H7 (cell line): ENCODE measurements around the gene FCGR3B. TPM values are rescaled to one million over a fixed set of nuclear protein-coding genes. Genes with fewer than 3 reads are reported as not detected.
"Not testable (repeated sequence)": the region's sequence is repeated elsewhere in the genome, so short reads cannot be mapped to it uniquely, and the experiment has no call there.

Experiments used
- DNase-seq: peaks from one replicate; pipeline ENCODE4 v3.0.0; 2012
- H3K27me3 ChIP-seq: 2 replicates; pipeline ENCODE4 v1.6.0; 2011; ENCODE audit warnings: mild to moderate bottlenecking, low read length; ENCODE audit not compliant: control insufficient read depth, insufficient read depth
- H3K36me3 ChIP-seq: replicated peaks from 2 replicates; pipeline ENCODE4 v1.5.1; 2011; ENCODE audit warnings: low read length; ENCODE audit not compliant: control insufficient read depth, insufficient read depth
- H3K4me3 ChIP-seq: 2 replicates; pipeline ENCODE4 v1.5.1; 2011; ENCODE audit warnings: low read depth, mild to moderate bottlenecking, control low read depth, low read length, moderate library complexity; ENCODE audit not compliant: insufficient read depth
- total RNA-seq: library from RNA; depleted of rRNA; stranded (reverse); fragments of >200 nt; shearing (Covaris generic); gene quantifications from 2 replicates; pipeline ENCODE4 v1.2.3, GENCODE V29; 2014

Gene FCGR3B
- total RNA-seq, 1 experiment from 2014 or later: not detected

DNA sequence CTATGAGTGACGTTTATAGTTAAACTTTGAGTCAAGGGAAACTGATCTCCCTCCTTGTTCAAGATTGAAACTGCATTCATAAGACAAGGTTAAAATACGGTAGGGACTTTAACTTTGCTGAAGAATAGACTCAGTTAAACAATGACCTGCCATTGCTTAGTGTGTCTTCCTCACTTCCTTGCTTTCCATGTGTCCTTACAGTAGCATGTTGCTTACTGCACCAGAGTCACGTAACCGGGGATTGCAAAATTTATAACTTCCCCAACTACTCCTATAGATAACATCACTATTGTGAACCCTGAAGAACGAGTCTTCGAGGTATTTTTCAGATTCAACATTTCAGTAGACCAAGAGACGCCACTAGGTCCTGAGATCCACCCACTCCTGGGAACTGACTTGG is 22.6 kb upstream of the FCGR3B start:
- H3K4me3 ChIP-seq, DNase-seq, H3K27me3 ChIP-seq, H3K36me3 ChIP-seq: not testable (repeated sequence)

DNA sequence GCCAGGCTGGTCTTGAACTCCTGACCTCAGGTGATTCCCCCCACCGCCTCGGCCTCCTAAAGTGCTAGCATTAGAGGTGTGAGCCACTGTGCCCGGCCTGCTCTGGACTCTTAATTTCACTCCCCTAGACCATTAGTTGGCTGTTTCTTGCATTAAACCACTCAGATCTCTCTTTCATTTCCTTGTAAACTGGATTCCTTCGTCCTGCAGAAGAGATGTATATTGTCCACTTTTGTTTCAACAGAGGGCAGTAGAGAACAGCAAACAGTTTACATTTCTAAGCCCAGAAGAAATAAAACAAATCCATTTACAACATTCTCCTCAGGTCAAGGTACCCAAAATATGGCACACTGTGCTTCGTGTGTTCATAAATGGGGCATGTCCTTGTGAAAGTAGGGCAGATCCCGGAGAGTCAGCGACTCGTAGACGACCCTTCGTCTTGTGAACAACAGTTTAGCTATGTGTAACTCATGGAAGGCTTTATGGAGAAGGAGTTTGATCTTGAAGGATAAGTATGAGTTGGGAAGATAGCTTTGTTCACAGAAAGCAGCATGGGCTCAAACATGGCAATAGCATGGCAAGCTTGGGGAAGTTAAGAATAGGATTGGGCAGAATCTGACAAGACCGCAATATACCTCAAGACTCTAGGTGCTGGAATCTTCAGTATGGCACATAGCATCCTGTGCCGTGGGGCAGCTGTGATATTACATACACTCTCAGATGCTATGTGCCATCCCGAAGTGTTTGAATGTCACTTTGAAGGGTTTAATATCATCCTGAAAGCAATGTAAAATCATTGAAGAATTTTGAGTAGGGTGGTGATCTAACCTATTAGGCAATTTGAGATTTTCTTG is 16.8 kb upstream of the FCGR3B start:
- H3K36me3 ChIP-seq, H3K27me3 ChIP-seq, H3K4me3 ChIP-seq, DNase-seq: not testable (repeated sequence)

DNA sequence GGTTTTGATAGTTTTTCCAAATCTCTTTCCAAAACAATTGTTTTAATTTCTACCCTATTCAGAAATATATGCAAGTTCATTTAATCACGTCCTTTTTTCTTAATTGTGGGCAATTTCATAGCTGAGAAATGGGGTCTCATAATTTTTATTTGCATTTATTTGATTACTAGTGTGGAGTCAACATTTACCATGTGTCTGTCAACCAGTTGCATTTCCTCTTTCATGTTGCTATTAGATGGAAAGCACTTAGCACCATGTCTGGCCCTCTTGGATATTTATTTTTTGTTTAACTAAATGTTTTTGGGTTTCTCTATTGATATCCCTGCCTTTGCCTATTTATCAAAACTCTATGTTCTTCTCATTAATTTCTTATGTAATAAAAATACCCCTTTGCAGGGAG is 13.9 kb upstream of the FCGR3B start:
- not testable (repeated sequence) for H3K36me3 ChIP-seq, H3K4me3 ChIP-seq, DNase-seq, H3K27me3 ChIP-seq

DNA sequence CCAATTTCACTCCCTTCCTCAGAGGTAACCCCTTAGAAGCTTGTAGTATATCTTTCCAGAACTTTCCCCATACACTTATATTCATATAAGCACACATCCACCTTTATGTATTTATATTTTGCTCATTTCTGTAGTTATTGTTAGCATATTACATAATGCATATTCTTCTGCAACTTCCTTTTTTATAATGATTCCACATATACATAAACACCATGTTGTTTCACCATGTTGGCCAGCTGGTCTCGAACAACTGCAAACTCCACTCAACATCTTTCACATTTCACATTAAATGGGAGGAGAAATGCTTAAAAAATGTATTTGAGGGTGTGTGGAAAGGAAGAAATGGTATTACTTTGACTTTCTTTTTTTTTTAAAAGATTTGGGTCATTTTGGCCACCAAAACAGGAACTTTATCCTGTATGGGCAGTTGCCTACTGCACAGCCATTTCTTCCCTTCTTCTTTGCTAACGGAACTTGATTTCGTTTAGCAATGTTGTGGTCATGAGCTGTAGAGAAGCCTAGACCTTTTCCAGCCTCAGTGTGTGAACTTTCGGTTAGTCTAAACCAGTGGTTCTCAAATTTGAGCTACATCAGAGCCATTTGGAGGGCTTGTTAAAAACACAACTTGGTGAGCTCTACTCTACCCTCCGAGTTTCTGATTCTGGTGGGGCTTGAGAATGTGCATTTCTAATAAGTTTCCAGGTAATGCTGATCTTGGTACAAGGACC is 12.7 kb upstream of the FCGR3B start:
- H3K4me3 ChIP-seq, H3K36me3 ChIP-seq, H3K27me3 ChIP-seq: not testable (repeated sequence)

DNA sequence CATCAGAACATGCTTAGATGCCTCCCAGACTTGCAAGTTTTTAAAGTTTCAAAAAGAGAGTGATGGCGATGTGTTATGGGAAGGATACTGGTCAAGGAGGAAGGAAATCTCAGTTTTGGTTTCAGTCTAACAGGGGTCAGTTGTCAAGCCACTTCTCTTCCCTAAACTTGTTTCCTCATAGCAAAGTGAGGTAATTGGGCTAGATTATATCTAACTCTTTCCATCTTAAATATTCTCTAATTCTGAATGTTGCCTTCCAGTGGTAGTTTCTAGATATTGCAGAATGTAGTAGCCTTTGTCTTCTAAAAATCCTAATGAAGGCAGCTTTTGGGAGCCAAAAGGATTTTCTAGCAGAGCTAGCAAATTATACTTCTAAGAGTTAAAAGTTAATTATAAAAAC is 11.7 kb upstream of the FCGR3B start:
- H3K36me3 ChIP-seq, H3K4me3 ChIP-seq, H3K27me3 ChIP-seq, DNase-seq: not testable (repeated sequence)

More for the DNA sequence above, 12.7 kb upstream of the FCGR3B start:
- not testable (repeated sequence) for DNase-seq

DNA sequence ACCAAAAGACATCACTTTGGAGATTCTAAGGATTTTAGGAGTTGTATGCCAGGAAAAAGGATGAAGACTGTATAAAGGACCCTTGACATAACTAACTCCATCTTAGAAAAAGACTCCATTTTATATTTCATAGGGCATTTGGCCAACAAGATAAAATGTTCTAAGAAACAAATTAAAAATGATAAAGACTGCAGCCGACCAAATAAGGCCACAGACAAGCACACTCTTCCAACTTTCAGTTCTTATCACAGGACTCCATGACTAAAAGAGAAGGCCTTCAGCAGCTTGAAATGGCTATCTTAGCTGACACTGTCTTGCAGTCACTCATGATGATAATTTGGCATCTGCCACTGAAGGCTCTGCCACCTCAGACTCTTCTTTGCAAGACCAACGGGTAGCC is 8.2 kb upstream of the FCGR3B start:
- H3K27me3 ChIP-seq, DNase-seq, H3K4me3 ChIP-seq, H3K36me3 ChIP-seq: not testable (repeated sequence)

DNA sequence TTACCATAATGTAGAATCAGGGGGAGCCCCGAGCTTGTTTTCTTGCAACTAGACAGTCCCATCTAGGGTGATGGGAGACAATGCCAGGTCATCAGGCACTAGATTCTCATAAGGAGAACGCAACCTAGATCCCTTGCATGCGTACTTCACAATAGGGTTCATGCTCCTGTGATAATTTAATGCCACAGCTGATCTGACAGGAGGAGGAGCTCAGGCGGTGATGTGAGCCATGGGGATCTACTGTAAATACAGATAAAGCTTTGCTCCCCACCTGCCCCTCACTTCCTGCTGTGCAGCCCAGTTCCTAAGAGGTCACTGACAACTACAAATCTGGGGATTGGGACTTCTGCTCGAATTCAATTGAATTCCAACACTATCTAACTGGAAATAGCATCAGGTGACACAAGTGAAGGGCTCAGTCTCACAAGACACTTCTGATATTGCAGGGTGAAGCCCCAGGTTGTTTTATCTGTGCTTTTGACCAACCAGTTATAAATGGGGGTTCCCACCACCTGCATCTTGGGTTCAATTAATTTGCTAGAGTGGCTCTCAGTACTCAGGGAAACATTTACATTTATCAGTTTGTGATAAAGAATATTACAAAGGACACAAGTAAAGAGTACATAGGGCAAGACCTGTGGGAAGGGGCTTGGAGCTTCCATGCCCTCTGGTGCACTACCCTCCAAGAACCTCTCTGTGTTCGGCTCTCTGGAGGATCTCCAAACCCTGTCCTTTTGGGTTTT is 7.4 kb upstream of the FCGR3B start:
- not testable (repeated sequence) for DNase-seq, H3K4me3 ChIP-seq, H3K36me3 ChIP-seq, H3K27me3 ChIP-seq

DNA sequence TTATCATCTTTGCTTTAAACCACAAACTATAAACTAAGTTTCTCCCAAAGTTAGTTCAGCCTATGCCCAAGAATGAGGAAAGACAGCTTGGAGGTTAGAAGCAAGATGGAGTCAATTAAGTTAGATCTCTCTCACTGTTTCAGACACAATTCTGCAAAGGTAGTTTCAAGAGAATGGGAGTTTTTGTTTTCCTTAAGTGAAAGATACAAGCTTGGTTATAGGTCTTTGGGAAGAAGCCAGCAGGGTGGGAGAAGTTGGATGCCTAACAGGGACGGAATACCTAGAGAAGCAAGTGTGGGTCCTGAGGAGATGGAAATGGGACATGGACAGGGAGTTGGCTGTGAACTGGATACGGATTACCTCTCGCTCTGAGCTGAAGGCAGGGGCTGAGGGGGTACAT is 6.0 kb upstream of the FCGR3B start:
- H3K27me3 ChIP-seq, H3K4me3 ChIP-seq, H3K36me3 ChIP-seq, DNase-seq: not testable (repeated sequence)

DNA sequence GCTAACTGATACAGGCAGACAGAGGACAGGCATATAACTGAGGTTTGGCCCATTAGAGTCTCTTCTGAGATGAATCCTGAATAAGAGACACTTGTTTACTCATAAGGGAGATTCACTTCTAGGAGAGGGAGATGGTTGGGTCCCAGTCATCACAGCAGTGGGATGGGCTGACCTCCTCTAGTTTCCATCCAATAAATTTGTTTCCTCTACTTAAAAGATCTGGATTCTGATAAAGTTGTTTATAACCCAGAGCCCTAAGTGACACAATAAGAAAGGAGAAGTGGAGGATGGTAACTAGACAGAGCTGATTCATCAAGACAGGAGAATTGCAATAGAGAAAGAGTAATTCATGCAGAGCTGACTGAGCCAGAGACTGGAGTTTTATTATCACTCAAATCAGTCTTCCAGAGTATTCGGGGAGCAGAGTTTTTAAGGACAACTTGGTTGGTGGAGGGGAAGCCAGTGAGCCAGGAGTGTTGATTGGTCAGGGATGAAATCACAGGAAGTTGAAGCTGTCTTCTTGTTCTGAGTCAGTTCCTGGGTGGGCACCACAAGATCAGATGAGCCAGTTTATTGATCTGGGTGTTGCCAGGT is 5.3 kb upstream of the FCGR3B start:
- not testable (repeated sequence) for H3K4me3 ChIP-seq, H3K27me3 ChIP-seq, H3K36me3 ChIP-seq, DNase-seq

DNA sequence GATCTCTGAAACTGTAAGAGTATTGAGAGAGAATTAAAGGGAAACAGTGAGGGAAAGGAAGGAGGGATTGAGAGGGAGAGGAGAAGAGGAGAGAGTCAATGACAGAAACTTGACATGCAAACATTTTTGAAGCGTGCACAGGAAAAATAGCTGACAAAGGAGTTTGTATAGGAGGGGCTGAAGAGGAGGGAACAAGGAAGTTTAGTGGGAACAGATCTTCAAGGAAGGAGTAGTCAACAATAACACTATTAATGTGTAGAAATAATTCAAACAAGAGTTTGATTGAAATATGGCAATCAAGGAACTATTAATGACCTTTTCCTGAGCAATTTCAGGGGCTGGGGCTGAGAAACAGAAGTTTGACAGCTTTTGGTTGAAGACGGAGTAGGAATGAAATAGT is 4.0 kb upstream of the FCGR3B start:
- not testable (repeated sequence) for H3K27me3 ChIP-seq, DNase-seq, H3K4me3 ChIP-seq, H3K36me3 ChIP-seq

DNA sequence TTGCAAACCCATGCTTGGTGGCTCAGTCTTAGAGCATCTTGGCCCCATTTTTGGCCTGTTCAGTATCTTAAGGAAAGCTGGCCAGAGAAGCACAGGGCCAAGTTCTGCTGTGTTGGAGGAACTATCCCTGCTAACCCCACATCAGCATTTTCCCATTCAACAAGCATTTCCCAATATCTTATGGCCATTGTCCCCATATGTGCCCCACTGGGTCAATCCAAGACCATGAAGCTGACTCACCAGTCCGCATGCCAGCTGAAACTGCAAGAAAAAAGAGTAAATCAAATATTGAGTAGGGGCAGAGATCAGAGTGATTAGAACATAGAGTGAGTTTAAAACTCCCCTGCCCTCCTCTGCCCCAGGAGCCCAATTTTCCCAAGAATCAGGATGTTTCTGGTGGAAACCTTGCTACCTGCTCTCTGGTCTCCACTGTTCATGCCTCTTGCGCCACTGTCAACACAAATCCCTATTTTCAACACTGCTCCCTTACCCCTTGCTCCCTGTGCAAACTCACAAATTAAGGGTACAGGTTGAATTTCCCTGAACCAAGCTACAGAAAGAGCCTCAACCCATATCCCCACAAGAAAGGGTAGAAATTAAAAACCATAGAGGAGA is 741 bp downstream of the FCGR3B start:
- not testable (repeated sequence) for H3K36me3 ChIP-seq, H3K4me3 ChIP-seq, H3K27me3 ChIP-seq, DNase-seq

DNA sequence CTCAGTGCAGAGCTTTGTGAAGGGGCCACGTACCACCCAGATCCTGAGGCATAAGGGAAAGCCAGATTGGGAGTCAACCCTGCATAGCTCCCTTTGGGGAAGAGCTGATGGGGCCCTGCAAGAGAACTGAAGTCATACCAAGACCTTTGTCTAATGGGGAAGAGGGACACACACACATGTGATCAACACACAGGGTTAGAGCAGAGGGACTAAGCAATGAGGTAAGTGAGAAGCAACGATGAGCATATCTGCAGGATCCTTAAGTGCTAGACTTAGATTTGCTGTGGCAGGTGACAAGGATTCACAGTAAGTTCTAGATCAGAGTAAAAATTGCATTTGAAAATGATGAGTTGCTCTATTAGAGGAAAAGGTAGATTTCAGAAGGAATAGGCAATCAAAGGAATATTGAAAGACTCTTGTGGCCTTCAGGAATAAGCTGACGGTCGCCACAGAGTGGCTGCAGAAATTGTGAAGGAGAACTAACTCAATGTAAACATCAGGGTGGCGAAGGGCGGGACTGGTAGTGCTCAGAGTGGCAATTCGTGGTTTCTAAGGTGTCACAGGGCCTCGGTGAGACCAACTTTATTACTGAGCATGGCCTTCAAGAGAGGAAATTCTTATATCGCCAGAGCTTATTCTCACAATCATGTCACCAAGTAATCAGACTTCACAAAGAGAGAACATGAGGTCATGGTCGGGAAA is 4.4 kb downstream of the FCGR3B start:
- not testable (repeated sequence) for H3K4me3 ChIP-seq, H3K27me3 ChIP-seq, DNase-seq, H3K36me3 ChIP-seq

DNA sequence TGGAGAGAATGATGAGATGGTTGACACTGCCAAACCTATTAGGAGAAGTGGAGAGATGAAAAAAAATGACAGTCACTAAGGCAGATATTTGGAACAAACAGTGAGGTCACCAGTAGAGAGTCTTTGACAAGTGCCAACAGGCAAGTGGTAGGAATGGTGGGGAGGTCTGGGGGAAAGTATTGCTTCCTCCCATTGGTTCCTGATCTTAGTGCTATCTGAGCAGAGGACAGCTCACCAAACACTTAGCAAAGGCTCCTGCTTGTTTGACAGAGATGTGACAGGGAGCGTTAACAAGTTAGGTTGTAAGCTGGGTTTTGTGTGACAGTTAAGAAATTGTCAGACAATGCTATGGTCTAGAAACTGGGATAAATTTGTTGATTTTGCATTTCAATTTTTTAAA is 6.4 kb downstream of the FCGR3B start:
- not testable (repeated sequence) for DNase-seq, H3K4me3 ChIP-seq, H3K27me3 ChIP-seq

More for the DNA sequence above, 6.4 kb downstream of the FCGR3B start:
- not testable (repeated sequence) for H3K36me3 ChIP-seq
